Mammary epithelial cell (primary cell): ENCODE measurements around the gene FCHSD2.

ENCODE experiments used
- CTCF ChIP-seq, 2 donors: IDR thresholded peaks in 1 of 2; conservative IDR thresholded peaks in 1 of 2; 2 replicates each; pipeline ENCODE4 v1.5.1; 2011 to 2012; ENCODE audit warnings: inconsistent platforms in 2 of 2, low read length in 2 of 2, mild to moderate bottlenecking in 2 of 2, control low read depth in 1 of 2, low read depth in 1 of 2; ENCODE audit not compliant: insufficient read depth in 1 of 2; ENCODE audit errors: extremely low read depth in 1 of 2
- EZH2 ChIP-seq: IDR thresholded peaks from 2 replicates; pipeline ENCODE4 v1.6.1; 2012; ENCODE audit warnings: low read length, inconsistent platforms, borderline replicate concordance

GRCh38 chr11:72872012-72872411 is 270.1 kb downstream of the FCHSD2 start:
- TF ChIP-seq CTCF (conservative IDR thresholded peaks at IDR 0.05 in 1 of 2, IDR thresholded peaks at IDR 0.05 in 1 of 2; ENCODE audit: extremely low read depth in 1 of 2, insufficient read depth in 1 of 2, low read depth in 1 of 2, low read length in 2 of 2) (no peak), EZH2 (no peak)
